ENCODE results near the gene ATP13A3.
A peak's percentile ranks its signal among the peaks of the same experiment; 100 is the strongest.
"Not testable (repeated sequence)": the region's sequence is repeated elsewhere in the genome, so short reads cannot be mapped to it uniquely, and the experiment has no call there.

Gene ATP13A3

GRCh38 chr3:194500198-194500597 is 13.4 kb upstream of the ATP13A3 start:
- DNase-seq: no peak

- DNase-seq: not testable (repeated sequence)
Observed at GRCh38 chr3:194499516-194499915, 12.7 kb upstream of the ATP13A3 start.

- peak in 1 of 56 donors; percentile 7 for DNase-seq
Observed at GRCh38 chr3:194497799-194498575, 11.2 kb upstream of the ATP13A3 start.

- no peak for DNase-seq
Observed at GRCh38 chr3:194496217-194496919, 9.6 kb upstream of the ATP13A3 start.

GRCh38 chr3:194494951-194495374 is 8.2 kb upstream of the ATP13A3 start:
- peak in 1 of 56 donors; percentile 7 for DNase-seq

GRCh38 chr3:194493995-194494927 is 7.5 kb upstream of the ATP13A3 start:
- not testable (repeated sequence) for DNase-seq

- no peak for DNase-seq
Observed at GRCh38 chr3:194492001-194492400, 5.2 kb upstream of the ATP13A3 start.

GRCh38 chr3:194489736-194490612 is 3.2 kb upstream of the ATP13A3 start:
- DNase-seq: no peak

GRCh38 chr3:194488055-194488742 is 1.4 kb upstream of the ATP13A3 start:
- no peak for DNase-seq

GRCh38 chr3:194487289-194488054 is 670 bp upstream of the ATP13A3 start:
- DNase-seq: peak in 6 of 56 donors; percentile 11 to 56 (median 36)

- DNase-seq: peak in 21 of 56 donors; percentile 4 to 52 (median 28)
Observed at GRCh38 chr3:194485881-194486539, 792 bp downstream of the ATP13A3 start.

- DNase-seq: no peak
Observed at GRCh38 chr3:194485468-194485880, 1.3 kb downstream of the ATP13A3 start.

GRCh38 chr3:194484614-194485013 is 2.2 kb downstream of the ATP13A3 start:
- DNase-seq: no peak

- DNase-seq: no peak
Observed at GRCh38 chr3:194483850-194484249, 3.0 kb downstream of the ATP13A3 start.

GRCh38 chr3:194482830-194483229 is 4.0 kb downstream of the ATP13A3 start:
- DNase-seq: not testable (repeated sequence)

- no peak for DNase-seq
Observed at GRCh38 chr3:194482196-194482593, 4.6 kb downstream of the ATP13A3 start.

- DNase-seq: no peak
Observed at GRCh38 chr3:194481525-194482195, 5.1 kb downstream of the ATP13A3 start.

- no peak for DNase-seq
Observed at GRCh38 chr3:194481103-194481502, 5.7 kb downstream of the ATP13A3 start.
